Renal cortex interstitium (tissue), 11 donors: ENCODE results near the gene ATP5MC3. TPM values are rescaled to one million over a fixed set of nuclear protein-coding genes. Genes with fewer than 3 reads are reported as not detected.

ENCODE experiments used
- DNase-seq, 11 donors: peaks; one replicate each; pipeline ENCODE4 v3.0.0-alpha.2; 2013; ENCODE audit warnings: low read depth in 9 of 11, low spot score in 4 of 11; ENCODE audit errors: extremely low read depth in 1 of 11
- polyA plus RNA-seq, 3 donors: library from polyadenylated mRNA; unstranded; fragments of 120-200 nt; gene quantifications; one replicate each; pipeline ENCODE4 v1.2.1, GENCODE V29; 2013; ENCODE audit not compliant: insufficient read length in 3 of 3

Gene ATP5MC3
- polyA plus RNA-seq, 3 donors: 322 to 378 (median 366) TPM

- DNase-seq: no peak
Measured at GRCh38 chr2:175140332-175140731, 41.2 kb downstream of the ATP5MC3 start.

- DNase-seq: no peak
Measured at GRCh38 chr2:175137793-175138192, 43.7 kb downstream of the ATP5MC3 start.

- DNase-seq: no peak
Measured at GRCh38 chr2:175136334-175137215, 44.9 kb downstream of the ATP5MC3 start.

DNA sequence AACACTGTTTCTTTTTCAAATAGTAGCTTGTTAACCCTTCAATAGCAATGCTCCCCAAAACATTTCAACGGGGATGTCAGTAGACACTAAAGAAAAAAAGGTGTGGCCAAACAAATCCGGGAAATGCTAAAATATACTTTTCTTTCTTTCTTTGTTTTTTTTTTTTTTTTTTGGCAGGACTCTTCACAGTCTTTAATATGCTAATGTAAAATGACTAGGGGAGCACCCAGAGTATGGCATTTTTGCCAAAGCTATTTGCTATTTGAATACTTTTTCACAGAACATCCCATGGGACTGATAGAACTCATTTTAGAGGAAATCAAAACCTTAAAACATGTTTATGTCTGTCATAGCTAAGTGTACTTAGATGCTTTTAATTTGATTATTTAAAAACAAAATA is 45.6 kb downstream of the ATP5MC3 start:
- DNase-seq: no peak

DNA sequence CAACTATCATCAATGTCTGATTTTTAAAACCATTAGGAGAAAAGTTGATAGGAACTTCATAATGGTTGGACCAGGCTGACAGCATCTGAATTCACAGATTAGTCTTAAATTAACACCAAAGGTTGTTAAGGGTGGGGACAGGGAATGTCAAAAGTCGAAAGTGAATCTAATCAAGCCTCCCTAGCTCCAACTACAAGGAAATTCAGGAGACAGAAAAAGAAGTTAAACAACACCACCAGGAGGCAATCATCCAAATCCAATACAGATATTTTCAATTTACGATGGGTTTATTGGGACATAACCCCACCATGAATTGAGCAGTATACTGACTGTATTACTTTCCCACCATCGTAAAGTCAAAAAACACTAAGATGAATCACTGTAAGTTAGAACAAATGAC is 46.3 kb downstream of the ATP5MC3 start:
- DNase-seq: no peak

DNA sequence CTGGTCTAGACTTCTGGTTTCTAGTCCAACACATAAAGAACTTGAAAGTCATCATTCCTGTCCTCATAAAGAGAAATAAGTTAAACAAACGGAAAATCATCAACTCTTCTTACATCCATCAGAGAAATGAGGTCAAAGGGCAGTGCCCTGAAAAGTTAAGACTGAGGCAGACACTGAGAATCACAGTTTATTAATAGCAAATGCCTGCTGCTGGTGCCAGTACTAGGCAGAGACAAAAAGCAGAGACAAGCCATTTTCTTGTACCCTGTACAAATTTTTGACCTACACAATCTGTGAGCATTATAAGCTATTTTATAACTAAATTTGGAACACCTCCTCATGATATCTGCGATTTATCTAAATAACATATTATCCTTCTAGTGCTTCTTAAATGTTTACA is 50.3 kb downstream of the ATP5MC3 start:
- DNase-seq: no peak

- DNase-seq: no peak
Measured at GRCh38 chr2:175126661-175127060, 54.8 kb downstream of the ATP5MC3 start.

Other genes with a start within 250 kb of the ATP5MC3 start
- 10 to 100 TPM; 24.2 to 40.3 (median 28.9) TPM for gene CHN1, start 176.3 kb downstream of the ATP5MC3 start, polyA plus RNA-seq
- gene ATF2, start 13.5 kb downstream of the ATP5MC3 start, polyA plus RNA-seq: 10 to 100 TPM; 55.3 to 68.5 (median 64.5) TPM